Central memory CD8-positive, alpha-beta T cell (primary cell): ENCODE data around the gene PXK.

Experiments
- ATAC-seq: fragments of 150-1000 bp; cut with Tn5 transposase; replicated peaks from 2 replicates; pipeline ENCODE4 v1.10.0; 2022; ENCODE audit warnings: mild to moderate bottlenecking, moderate FRiP score, moderate number of reproducible peaks; ENCODE audit not compliant: poor library complexity, severe bottlenecking; ENCODE audit errors: extremely low read depth
- DNase-seq, 2 donors: peaks; one replicate each; pipeline ENCODE4 v3.0.0; 2021; ENCODE audit warnings: low spot score in 2 of 2
- H3K27ac Mint-ChIP-seq: one replicate; pipeline ENCODE4 v1.8.0; 2022; ENCODE audit warnings: low read depth, mild to moderate bottlenecking, moderate library complexity, mixed read lengths
- H3K27me3 Mint-ChIP-seq: one replicate; pipeline ENCODE4 v1.8.0; 2022; ENCODE audit warnings: mixed read lengths
- H3K36me3 Mint-ChIP-seq: one replicate; pipeline ENCODE4 v1.8.0; 2022; ENCODE audit warnings: mild to moderate bottlenecking, moderate library complexity, mixed read lengths; ENCODE audit not compliant: insufficient read depth
- H3K4me1 Mint-ChIP-seq: one replicate; pipeline ENCODE4 v1.8.0; 2022; ENCODE audit warnings: mixed read lengths
- H3K4me3 Mint-ChIP-seq: one replicate; pipeline ENCODE4 v1.8.0; 2022; ENCODE audit warnings: mild to moderate bottlenecking, moderate library complexity, mixed read lengths
- H3K9me3 Mint-ChIP-seq: one replicate; pipeline ENCODE4 v1.8.0; 2022; ENCODE audit warnings: mixed read lengths

PXK gene

GRCh38 chr3:58474967-58475578, 142.4 kb downstream of the PXK start:
- no peak overlapping the region for H3K4me3 Mint-ChIP-seq
- ATAC-seq = no peak
- no peaks in the 10 kb centered on the region for H3K27me3 Mint-ChIP-seq
- no peak overlapping the region for H3K27ac Mint-ChIP-seq
- no peaks in the 10 kb centered on the region for H3K9me3 Mint-ChIP-seq
- no peak for DNase-seq
- no peaks in the 10 kb centered on the region for H3K36me3 Mint-ChIP-seq
- peaks cover 46% of the 10 kb centered on the region for H3K4me1 Mint-ChIP-seq
